Ovary (tissue), 3 donors: ENCODE results near the gene ZNF282.

ENCODE experiments used
- EP300 ChIP-seq: sonication (generic); formaldehyde crosslinking; IDR thresholded peaks from one replicate; pipeline ENCODE4 v1.6.1; 2017; ENCODE audit warnings: antibody characterized with exemption
- TF ChIP-seq, protein P1 (sequence below), 3 donors: fragments of 450-650 bp in 2 of 3; fragments of 200-600 bp in 1 of 3; IDR thresholded peaks; one replicate each; pipeline versions ENCODE4 v1.5.1 to v1.8.0; 2016 to 2022; ENCODE audit warnings: antibody characterized with exemption in 3 of 3, mild to moderate bottlenecking in 1 of 3
- donor health status: DM: no; HTN: no; CAD: no.

GRCh38 chr7:149166142-149166541, 29.2 kb upstream of the ZNF282 start:
- TF ChIP-seq, protein P1, sequence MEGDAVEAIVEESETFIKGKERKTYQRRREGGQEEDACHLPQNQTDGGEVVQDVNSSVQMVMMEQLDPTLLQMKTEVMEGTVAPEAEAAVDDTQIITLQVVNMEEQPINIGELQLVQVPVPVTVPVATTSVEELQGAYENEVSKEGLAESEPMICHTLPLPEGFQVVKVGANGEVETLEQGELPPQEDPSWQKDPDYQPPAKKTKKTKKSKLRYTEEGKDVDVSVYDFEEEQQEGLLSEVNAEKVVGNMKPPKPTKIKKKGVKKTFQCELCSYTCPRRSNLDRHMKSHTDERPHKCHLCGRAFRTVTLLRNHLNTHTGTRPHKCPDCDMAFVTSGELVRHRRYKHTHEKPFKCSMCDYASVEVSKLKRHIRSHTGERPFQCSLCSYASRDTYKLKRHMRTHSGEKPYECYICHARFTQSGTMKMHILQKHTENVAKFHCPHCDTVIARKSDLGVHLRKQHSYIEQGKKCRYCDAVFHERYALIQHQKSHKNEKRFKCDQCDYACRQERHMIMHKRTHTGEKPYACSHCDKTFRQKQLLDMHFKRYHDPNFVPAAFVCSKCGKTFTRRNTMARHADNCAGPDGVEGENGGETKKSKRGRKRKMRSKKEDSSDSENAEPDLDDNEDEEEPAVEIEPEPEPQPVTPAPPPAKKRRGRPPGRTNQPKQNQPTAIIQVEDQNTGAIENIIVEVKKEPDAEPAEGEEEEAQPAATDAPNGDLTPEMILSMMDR (IDR thresholded peaks at IDR 0.05) = no peak
- TF ChIP-seq EP300 = no peak
